ENCODE data around the gene NBEAL2.

NBEAL2 gene

GRCh38 chr3:47008851-47009224 is 29.4 kb downstream of the NBEAL2 start:
- H3K4ac ChIP-seq (ENCODE audit: low read length): no peak overlapping the region
- H3K18ac ChIP-seq (ENCODE audit: low read length): peak overlapping the region; percentile 92
- H3K9me3 ChIP-seq (replicated peaks in 1 of 2; ENCODE audit: control insufficient read depth in 2 of 2, insufficient read depth in 1 of 2, low read depth in 1 of 2, low read length in 2 of 2): no peaks in the 10 kb centered on the region
- H3K36me3 ChIP-seq (replicated peaks in 1 of 2; ENCODE audit: control insufficient read depth in 2 of 2, insufficient read depth in 2 of 2, low read length in 2 of 2): peaks cover 6 to 7% of the 10 kb centered on the region in 2 donors
- H3K4me3 ChIP-seq (ENCODE audit: low read length in 2 of 2): peak overlapping the region in 1 of 2 donors; percentile 70
- no peaks in the 10 kb centered on the region for H3K27me3 ChIP-seq (ENCODE audit: control insufficient read depth in 3 of 3, insufficient read depth in 3 of 3, low read depth in 1 of 3, low read length in 3 of 3)
- no peak overlapping the region for H2BK5ac ChIP-seq (ENCODE audit: low read length)
- H2BK12ac ChIP-seq (ENCODE audit: low read length): no peak overlapping the region
- peak overlapping the region; percentile 21 for H3K23ac ChIP-seq (ENCODE audit: low read depth, low read length, poor library complexity)
- no peak overlapping the region for H2BK15ac ChIP-seq (ENCODE audit: low read length)
- no peak overlapping the region for H4K8ac ChIP-seq (ENCODE audit: low read depth, low read length)
- peak overlapping the region; percentile 47 for H3K4me2 ChIP-seq (ENCODE audit: insufficient read depth, low read length, poor library complexity, severe bottlenecking)
- H3K9ac ChIP-seq (ENCODE audit: low read depth, low read length, poor library complexity): peak overlapping the region; percentile 85
- H3K14ac ChIP-seq (ENCODE audit: low read length): no peak overlapping the region
- H3K27ac ChIP-seq (replicated peaks; ENCODE audit: low read length): no peak overlapping the region
- no peak overlapping the region for H4K91ac ChIP-seq (ENCODE audit: low read depth, low read length, poor library complexity)
- no peaks in the 10 kb centered on the region for H3K79me1 ChIP-seq (ENCODE audit: low read depth, low read length)
- no CpG with 5 or more reads among the region's 23 CpGs for WGBS, 2 donors (ENCODE audit: extremely low coverage in 2 of 2, insufficient read length in 2 of 2, insufficient replicate concordance in 1 of 2)
- DNase-seq (ENCODE audit: low spot score): no peak
- peak overlapping the region; percentile 54 for H2AK5ac ChIP-seq (ENCODE audit: low read depth, low read length)
- no peak overlapping the region for H2AFZ ChIP-seq (ENCODE audit: low read length)
- H3K4me1 ChIP-seq (ENCODE audit: control insufficient read depth in 2 of 2, insufficient read depth in 1 of 2, low read depth in 1 of 2, low read length in 2 of 2): peaks cover 0 to 5% of the 10 kb centered on the region in 2 donors
- no peak overlapping the region for H2BK120ac ChIP-seq (ENCODE audit: low read depth, low read length)

- Histone ChIP-seq H3K27ac (replicated peaks; ENCODE audit: low read length) (peak overlapping the region; percentile 87), H3K18ac (ENCODE audit: low read length) (peak overlapping the region; percentile 96), H2BK5ac (ENCODE audit: low read length) (peak overlapping the region; percentile 63), H4K91ac (ENCODE audit: low read depth, low read length, poor library complexity) (no peak overlapping the region), H2BK15ac (ENCODE audit: low read length) (peak overlapping the region; percentile 68), H3K23ac (ENCODE audit: low read depth, low read length, poor library complexity) (peak overlapping the region; percentile 45), H2AK5ac (ENCODE audit: low read depth, low read length) (peak overlapping the region; percentile 95), H3K27me3 (ENCODE audit: control insufficient read depth in 3 of 3, insufficient read depth in 3 of 3, low read depth in 1 of 3, low read length in 3 of 3) (no peaks in the 10 kb centered on the region), H3K79me1 (ENCODE audit: low read depth, low read length) (peaks cover 2% of the 10 kb centered on the region), H2BK12ac (ENCODE audit: low read length) (no peak overlapping the region), H3K14ac (ENCODE audit: low read length) (no peak overlapping the region), H3K9me3 (replicated peaks in 1 of 2; ENCODE audit: control insufficient read depth in 2 of 2, insufficient read depth in 1 of 2, low read depth in 1 of 2, low read length in 2 of 2) (no peaks in the 10 kb centered on the region), H3K4me1 (ENCODE audit: control insufficient read depth in 2 of 2, insufficient read depth in 1 of 2, low read depth in 1 of 2, low read length in 2 of 2) (peaks cover 0 to 5% of the 10 kb centered on the region in 2 donors), H2BK120ac (ENCODE audit: low read depth, low read length) (peak overlapping the region; percentile 77), H3K9ac (ENCODE audit: low read depth, low read length, poor library complexity) (peak overlapping the region; percentile 85), H3K4ac (ENCODE audit: low read length) (no peak overlapping the region), H3K36me3 (replicated peaks in 1 of 2; ENCODE audit: control insufficient read depth in 2 of 2, insufficient read depth in 2 of 2, low read length in 2 of 2) (peaks cover 6 to 13% of the 10 kb centered on the region in 2 donors), H3K4me3 (ENCODE audit: low read length in 2 of 2) (peak overlapping the region in 1 of 2 donors; percentile 81), H3K4me2 (ENCODE audit: insufficient read depth, low read length, poor library complexity, severe bottlenecking) (peak overlapping the region; percentile 47), H4K8ac (ENCODE audit: low read depth, low read length) (no peak overlapping the region), H2AFZ (ENCODE audit: low read length) (no peak overlapping the region)
- no CpG with 5 or more reads among the region's 85 CpGs for WGBS, 2 donors (ENCODE audit: extremely low coverage in 2 of 2, insufficient read length in 2 of 2, insufficient replicate concordance in 1 of 2)
- DNase-seq (ENCODE audit: low spot score): peak; percentile 58
Measured at GRCh38 chr3:47009225-47010110, 30.0 kb downstream of the NBEAL2 start.

- Histone ChIP-seq H2BK5ac (ENCODE audit: low read length) (peak overlapping the region; percentile 63), H4K8ac (ENCODE audit: low read depth, low read length) (no peak overlapping the region), H3K9me3 (replicated peaks in 1 of 2; ENCODE audit: control insufficient read depth in 2 of 2, insufficient read depth in 1 of 2, low read depth in 1 of 2, low read length in 2 of 2) (no peaks in the 10 kb centered on the region), H3K23ac (ENCODE audit: low read depth, low read length, poor library complexity) (peak overlapping the region; percentile 45), H3K4me3 (ENCODE audit: low read length in 2 of 2) (no peak overlapping the region), H3K27ac (replicated peaks; ENCODE audit: low read length) (peak overlapping the region; percentile 87), H4K91ac (ENCODE audit: low read depth, low read length, poor library complexity) (no peak overlapping the region), H2AFZ (ENCODE audit: low read length) (no peak overlapping the region), H3K36me3 (replicated peaks in 1 of 2; ENCODE audit: control insufficient read depth in 2 of 2, insufficient read depth in 2 of 2, low read length in 2 of 2) (peaks cover 4 to 17% of the 10 kb centered on the region in 2 donors), H3K9ac (ENCODE audit: low read depth, low read length, poor library complexity) (peak overlapping the region; percentile 65), H3K4ac (ENCODE audit: low read length) (no peak overlapping the region), H3K14ac (ENCODE audit: low read length) (no peak overlapping the region), H3K18ac (ENCODE audit: low read length) (peak overlapping the region; percentile 94), H2BK120ac (ENCODE audit: low read depth, low read length) (peak overlapping the region; percentile 77), H2BK12ac (ENCODE audit: low read length) (no peak overlapping the region), H2BK15ac (ENCODE audit: low read length) (peak overlapping the region; percentile 68), H3K27me3 (ENCODE audit: control insufficient read depth in 3 of 3, insufficient read depth in 3 of 3, low read depth in 1 of 3, low read length in 3 of 3) (no peaks in the 10 kb centered on the region), H3K4me2 (ENCODE audit: insufficient read depth, low read length, poor library complexity, severe bottlenecking) (no peak overlapping the region), H2AK5ac (ENCODE audit: low read depth, low read length) (peak overlapping the region; percentile 95), H3K79me1 (ENCODE audit: low read depth, low read length) (peaks cover 2% of the 10 kb centered on the region), H3K4me1 (ENCODE audit: control insufficient read depth in 2 of 2, insufficient read depth in 1 of 2, low read depth in 1 of 2, low read length in 2 of 2) (peaks cover 0 to 5% of the 10 kb centered on the region in 2 donors)
- DNase-seq (ENCODE audit: low spot score): no peak
- no CpG with 5 or more reads among the region's 23 CpGs for WGBS, 2 donors (ENCODE audit: extremely low coverage in 2 of 2, insufficient read length in 2 of 2, insufficient replicate concordance in 1 of 2)
Measured at GRCh38 chr3:47010111-47010712, 30.7 kb downstream of the NBEAL2 start.

- WGBS, 2 donors (ENCODE audit: extremely low coverage in 2 of 2, insufficient read length in 2 of 2, insufficient replicate concordance in 1 of 2): no CpG with 5 or more reads among the region's 5 CpGs
- Histone ChIP-seq H2AFZ (ENCODE audit: low read length) (no peak overlapping the region), H3K79me1 (ENCODE audit: low read depth, low read length) (peaks cover 2% of the 10 kb centered on the region)
Measured at GRCh38 chr3:47010910-47011309, 31.4 kb downstream of the NBEAL2 start.

More at GRCh38 chr3:47010910-47011309, 31.4 kb downstream of the NBEAL2 start:
- DNase-seq (ENCODE audit: low spot score): no peak
- Histone ChIP-seq H3K27me3 (ENCODE audit: control insufficient read depth in 3 of 3, insufficient read depth in 3 of 3, low read depth in 1 of 3, low read length in 3 of 3) (no peaks in the 10 kb centered on the region), H3K4ac (ENCODE audit: low read length) (no peak overlapping the region), H4K91ac (ENCODE audit: low read depth, low read length, poor library complexity) (no peak overlapping the region), H2BK120ac (ENCODE audit: low read depth, low read length) (no peak overlapping the region), H3K4me3 (ENCODE audit: low read length in 2 of 2) (no peak overlapping the region), H3K14ac (ENCODE audit: low read length) (no peak overlapping the region), H3K27ac (replicated peaks; ENCODE audit: low read length) (no peak overlapping the region), H2BK12ac (ENCODE audit: low read length) (no peak overlapping the region), H3K4me1 (ENCODE audit: control insufficient read depth in 2 of 2, insufficient read depth in 1 of 2, low read depth in 1 of 2, low read length in 2 of 2) (peaks cover 0 to 5% of the 10 kb centered on the region in 2 donors), H3K23ac (ENCODE audit: low read depth, low read length, poor library complexity) (no peak overlapping the region), H4K8ac (ENCODE audit: low read depth, low read length) (no peak overlapping the region), H2AK5ac (ENCODE audit: low read depth, low read length) (no peak overlapping the region), H3K36me3 (replicated peaks in 1 of 2; ENCODE audit: control insufficient read depth in 2 of 2, insufficient read depth in 2 of 2, low read length in 2 of 2) (peaks cover 6 to 22% of the 10 kb centered on the region in 2 donors), H3K9me3 (replicated peaks in 1 of 2; ENCODE audit: control insufficient read depth in 2 of 2, insufficient read depth in 1 of 2, low read depth in 1 of 2, low read length in 2 of 2) (no peaks in the 10 kb centered on the region), H3K18ac (ENCODE audit: low read length) (no peak overlapping the region), H2BK5ac (ENCODE audit: low read length) (no peak overlapping the region), H2BK15ac (ENCODE audit: low read length) (no peak overlapping the region), H3K4me2 (ENCODE audit: insufficient read depth, low read length, poor library complexity, severe bottlenecking) (no peak overlapping the region), H3K9ac (ENCODE audit: low read depth, low read length, poor library complexity) (no peak overlapping the region)
